SIG-M5 treated with dmso at 0.1 percent for 504 hours (cell line): Measurements from ENCODE around the gene UBE2E2.
"Not testable (repeated sequence)": the region's sequence is repeated elsewhere in the genome, so short reads cannot be mapped to it uniquely, and the experiment has no call there.

Experiments
- DNase-seq: peaks from one replicate; lab custom pipeline; 2025; ENCODE audit not compliant: unreplicated experiment; lab: John Stamatoyannopoulos, UW

The UBE2E2 gene

GRCh38 chr3:23202921-23203707, at the start of gene UBE2E2:
UBE2E2 (plus strand) TSS chr3:23203327.
- DNase-seq, result peak; percentile 60

- no peak for DNase-seq
Measured at GRCh38 chr3:23153436-23153835, 49.7 kb upstream of the UBE2E2 start.

GRCh38 chr3:23157331-23157730, 45.8 kb upstream of the UBE2E2 start:
- no peak for DNase-seq

- no peak for DNase-seq
Measured at GRCh38 chr3:23159929-23160328, 43.2 kb upstream of the UBE2E2 start.

- no peak for DNase-seq
Measured at GRCh38 chr3:23161308-23161707, 41.8 kb upstream of the UBE2E2 start.

- DNase-seq, result no peak
Measured at GRCh38 chr3:23161896-23162570, 41.1 kb upstream of the UBE2E2 start.

- DNase-seq, result peak; percentile 19
Measured at GRCh38 chr3:23162934-23163333, 40.2 kb upstream of the UBE2E2 start.

GRCh38 chr3:23164746-23165145, 38.4 kb upstream of the UBE2E2 start:
- no peak for DNase-seq

- DNase-seq, result no peak
Measured at GRCh38 chr3:23165571-23165970, 37.6 kb upstream of the UBE2E2 start.

GRCh38 chr3:23166276-23166675, 36.9 kb upstream of the UBE2E2 start:
- no peak for DNase-seq

GRCh38 chr3:23166845-23167244, 36.3 kb upstream of the UBE2E2 start:
- no peak for DNase-seq

- DNase-seq, result no peak
Measured at GRCh38 chr3:23169551-23169950, 33.6 kb upstream of the UBE2E2 start.

- no peak for DNase-seq
Measured at GRCh38 chr3:23170291-23170690, 32.8 kb upstream of the UBE2E2 start.

GRCh38 chr3:23172059-23172458, 31.1 kb upstream of the UBE2E2 start:
- no peak for DNase-seq

- no peak for DNase-seq
Measured at GRCh38 chr3:23174426-23175039, 28.6 kb upstream of the UBE2E2 start.

- no peak for DNase-seq
Measured at GRCh38 chr3:23175341-23176083, 27.6 kb upstream of the UBE2E2 start.

GRCh38 chr3:23176839-23177238, 26.3 kb upstream of the UBE2E2 start:
- not testable (repeated sequence) for DNase-seq

- DNase-seq, result no peak
Measured at GRCh38 chr3:23182996-23183513, 20.1 kb upstream of the UBE2E2 start.

- DNase-seq, result peak; percentile 64
Measured at GRCh38 chr3:23183731-23184130, 19.4 kb upstream of the UBE2E2 start.

- DNase-seq, result no peak
Measured at GRCh38 chr3:23185861-23186260, 17.3 kb upstream of the UBE2E2 start.

- DNase-seq, result no peak
Measured at GRCh38 chr3:23189187-23189586, 13.9 kb upstream of the UBE2E2 start.
